Camera-type eye (tissue), 1 donor: ENCODE measurements around the gene COL20A1. TPM values are rescaled to one million over a fixed set of nuclear protein-coding genes. Genes with fewer than 3 reads are reported as not detected.

ENCODE experiments used
- total RNA-seq: library from RNA; depleted of rRNA; stranded (reverse); fragments of >200 nt; gene quantifications from one replicate; pipeline ENCODE4 v1.2.3, GENCODE V29; 2014

The COL20A1 gene
- total RNA-seq, result 4.7 TPM

DNA sequence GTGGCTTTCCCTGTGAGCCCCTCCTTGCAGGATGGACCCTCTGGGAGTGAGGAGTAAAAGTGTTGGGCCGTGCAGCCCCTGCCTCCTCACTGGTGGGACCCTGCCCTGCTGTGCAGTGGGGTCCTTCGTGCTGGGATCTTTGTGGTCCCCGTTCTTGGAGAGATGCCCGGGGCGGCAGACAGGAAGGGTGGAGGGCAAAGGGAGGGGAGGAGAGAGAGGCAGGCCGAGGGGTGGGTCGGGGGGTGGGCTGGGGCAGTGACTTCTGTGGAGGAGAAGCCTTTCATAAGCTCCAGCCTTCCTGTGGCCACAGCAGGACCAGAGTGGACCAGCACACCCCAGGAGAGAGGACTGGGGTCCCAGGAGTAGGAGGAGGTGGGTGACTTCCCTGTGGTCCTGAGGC lies at the start of gene COL20A1:
Gene COL20A1, plus strand, starts transcription at position 283 of the 400 bp plus-strand sequence. CDS start 1,922 bp downstream, outside the sequence.

DNA sequence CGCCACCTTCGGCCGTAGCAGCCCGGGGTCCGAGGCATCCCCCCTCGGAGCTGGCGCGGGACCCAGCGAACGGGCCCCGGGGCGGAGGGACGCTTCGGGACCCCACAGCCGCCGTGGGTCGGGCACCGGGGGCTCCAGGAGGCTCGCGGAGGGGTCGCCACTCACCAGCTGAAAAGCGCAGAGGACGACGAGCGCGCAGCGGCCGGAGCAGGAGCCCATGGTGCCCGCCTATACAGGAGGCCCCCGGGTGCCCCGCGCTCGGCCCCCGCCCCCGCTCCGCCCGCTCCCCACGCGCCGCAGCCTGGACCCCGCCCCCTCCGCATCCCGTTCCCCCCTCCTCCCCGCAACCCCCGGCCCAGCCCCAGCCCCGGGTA lies 38.8 kb upstream of the COL20A1 start, which contains the start of gene NKAIN4:
Gene NKAIN4, minus strand, starts transcription at position 232 of the 374 bp plus-strand sequence. Its CDS starts 13 bp downstream, at position 219.

DNA sequence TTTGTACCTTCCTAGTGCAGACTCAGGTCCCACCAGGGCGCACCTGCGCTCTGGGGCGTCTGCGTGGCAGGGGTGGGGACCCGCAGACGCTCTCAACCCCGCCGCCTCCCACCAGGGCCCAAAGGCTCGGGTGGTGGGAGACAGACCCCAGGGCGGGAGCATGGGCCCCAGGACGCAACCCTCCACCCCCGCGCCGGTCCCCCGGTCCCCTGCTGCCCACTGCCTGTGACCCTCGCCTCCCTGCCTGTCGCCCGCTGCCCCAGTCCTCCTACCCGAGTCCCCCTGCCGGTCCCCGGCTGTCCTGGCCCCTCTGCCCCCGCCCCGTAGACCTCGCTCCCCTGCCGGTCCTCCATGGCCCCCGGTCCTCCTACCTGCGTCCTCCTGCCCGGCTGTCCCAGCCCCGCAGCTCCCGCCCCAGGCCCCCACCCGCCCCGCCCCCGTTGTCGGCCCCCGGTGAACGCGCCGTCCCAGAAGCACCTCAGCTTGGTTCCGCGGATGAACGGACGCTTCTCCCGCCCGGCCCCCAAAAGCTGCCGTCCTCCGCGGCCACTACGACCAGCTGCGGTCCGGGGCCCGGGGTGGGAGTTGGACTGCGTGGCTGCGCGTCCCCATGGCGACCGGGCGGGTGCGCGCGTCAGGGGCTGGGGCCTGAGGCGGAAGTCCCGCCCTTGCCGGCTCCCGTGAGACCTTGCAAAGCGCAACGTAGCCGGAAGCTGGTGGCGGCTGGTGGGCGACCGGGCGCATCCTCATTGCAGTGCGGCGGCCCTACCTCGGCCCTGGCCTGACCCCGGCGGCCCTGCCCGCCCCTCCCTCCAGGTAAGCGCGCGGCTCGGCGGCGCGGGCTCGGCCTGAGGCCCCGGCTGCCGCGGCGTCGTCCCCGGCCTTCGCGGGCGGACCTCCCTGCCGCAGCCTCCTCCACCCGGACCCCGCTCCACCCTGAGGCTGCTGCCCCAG lies 20.6 kb upstream of the COL20A1 start, which contains the start of gene ARFGAP1:
Gene ARFGAP1, plus strand, starts transcription at position 709 of the 954 bp plus-strand sequence. CDS start 2,768 bp downstream, outside the sequence.

DNA sequence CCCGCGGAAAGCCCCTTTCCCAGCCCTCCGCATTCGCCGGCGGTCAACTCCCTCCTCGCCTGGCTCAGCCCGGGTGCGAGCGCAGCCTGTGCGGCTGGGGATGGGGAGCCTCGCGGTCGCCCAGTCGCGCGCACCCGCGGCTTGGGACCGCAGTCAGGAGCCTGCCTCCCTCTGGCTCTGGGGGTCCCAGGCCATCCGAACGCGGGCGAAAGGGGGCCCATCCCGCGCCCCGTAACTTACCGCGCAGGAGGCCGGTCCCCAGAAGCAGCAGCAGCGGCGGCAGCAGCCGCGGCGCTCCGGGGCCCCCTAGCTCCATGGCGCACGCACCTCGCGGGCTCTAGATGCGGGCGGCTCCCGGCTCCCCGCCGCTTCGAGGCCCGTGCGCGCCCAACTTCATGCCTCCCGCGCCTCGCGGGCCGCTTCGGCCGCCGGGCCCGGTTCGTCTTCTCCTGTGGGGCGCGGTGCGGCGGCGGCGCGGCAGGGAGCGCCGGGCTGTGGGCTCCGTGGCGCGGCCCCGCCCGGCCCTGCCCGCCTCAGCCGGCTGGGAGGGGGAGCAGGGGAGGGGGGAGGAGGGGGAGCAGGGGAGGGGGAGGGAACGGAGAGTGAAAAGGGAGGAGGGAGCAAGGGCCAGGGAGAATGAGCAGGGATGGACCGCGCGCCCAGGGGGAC lies 68.0 kb downstream of the COL20A1 start, which contains the start of gene CHRNA4:
Gene CHRNA4, minus strand, starts transcription at position 500 of the 669 bp plus-strand sequence. Its CDS starts 184 bp downstream, at position 316.

Other genes starting within 250 kb of the COL20A1 start
- 37.3 TPM for gene YTHDF1, start 77.1 kb upstream of the COL20A1 start, total RNA-seq
- 33.8 TPM for gene BIRC7, start 57.3 kb upstream of the COL20A1 start, total RNA-seq
- gene NKAIN4, start 38.7 kb upstream of the COL20A1 start, total RNA-seq, result 24.6 TPM
- gene ARFGAP1, start 20.4 kb upstream of the COL20A1 start, total RNA-seq, result 97.1 TPM
- gene CHRNA4, start 68.2 kb downstream of the COL20A1 start, total RNA-seq, result 12.0 TPM
- gene KCNQ2, start 179.5 kb downstream of the COL20A1 start, total RNA-seq, result 31.6 TPM
- 87.6 TPM for gene EEF1A2, start 205.9 kb downstream of the COL20A1 start, total RNA-seq
- gene PPDPF, start 227.6 kb downstream of the COL20A1 start, total RNA-seq, result 104 TPM
- 1.3 TPM for gene PTK6, start 244.2 kb downstream of the COL20A1 start, total RNA-seq